ENCODE measurements around the gene CAMLG. TPM values are rescaled to one million over a fixed set of nuclear protein-coding genes. Genes with fewer than 3 reads are reported as not detected.
A peak's percentile ranks its signal among the peaks of the same experiment; 100 is the strongest.
"Not testable (repeated sequence)": the region's sequence is repeated elsewhere in the genome, so short reads cannot be mapped to it uniquely, and the experiment has no call there.

The CAMLG gene
- 10 to 100 TPM; 14.2 to 46.7 (median 19.4) TPM for total RNA-seq
- 10 to 100 TPM; 26.3 to 71.0 (median 44.3) TPM for polyA plus RNA-seq
- long read RNA-seq, donor 1, transcript CAMLG-201 (4 exons, 2,221 nt): major isoform, 7 of 8 reads
- long read RNA-seq, donor 1, partial matches to known transcripts: 0 of 8 reads
- long read RNA-seq, donor 1, other reads (novel, unspliced or antisense): 0 of 8 reads
- long read RNA-seq, donor 2, transcript CAMLG-201 (4 exons, 2,221 nt): major isoform, 11 of 22 reads
- long read RNA-seq, donor 2, partial matches to known transcripts: 7 of 22 reads
- long read RNA-seq, donor 2, other reads (novel, unspliced or antisense): 0 of 22 reads
- long read RNA-seq, donor 3, transcript CAMLG-201 (4 exons, 2,221 nt): major isoform, 7 of 17 reads
- long read RNA-seq, donor 3, partial matches to known transcripts: 7 of 17 reads
- long read RNA-seq, donor 3, other reads (novel, unspliced or antisense): 0 of 17 reads
- long read RNA-seq, donor 4, transcript CAMLG-201 (4 exons, 2,221 nt): major isoform, 6 of 12 reads
- long read RNA-seq, donor 4, partial matches to known transcripts: 5 of 12 reads
- long read RNA-seq, donor 4, other reads (novel, unspliced or antisense): 0 of 12 reads
- long read RNA-seq, donor 5, transcript CAMLG-201 (4 exons, 2,221 nt): major isoform, 20 of 47 reads
- long read RNA-seq, donor 5, partial matches to known transcripts: 24 of 47 reads
- long read RNA-seq, donor 5, other reads (novel, unspliced or antisense): 0 of 47 reads
- long read RNA-seq, donor 6, transcript CAMLG-202 (3 exons, 895 nt): minor isoform, 6 of 55 reads
- long read RNA-seq, donor 6, transcript CAMLG-201 (4 exons, 2,221 nt): major isoform, 15 of 55 reads
- long read RNA-seq, donor 6, partial matches to known transcripts: 28 of 55 reads
- long read RNA-seq, donor 6, other reads (novel, unspliced or antisense): 6 of 55 reads
- long read RNA-seq, donor 7, transcript CAMLG-201 (4 exons, 2,221 nt): major isoform, 16 of 43 reads
- long read RNA-seq, donor 7, partial matches to known transcripts: 18 of 43 reads
- long read RNA-seq, donor 7, other reads (novel, unspliced or antisense): 7 of 43 reads
- long read RNA-seq, donor 8, transcript CAMLG-201 (4 exons, 2,221 nt): major isoform, 14 of 33 reads
- long read RNA-seq, donor 8, partial matches to known transcripts: 10 of 33 reads
- long read RNA-seq, donor 8, other reads (novel, unspliced or antisense): 6 of 33 reads
- long read RNA-seq, donor 9, transcript CAMLG-201 (4 exons, 2,221 nt): major isoform, 7 of 45 reads
- long read RNA-seq, donor 9, transcript CAMLG-202 (3 exons, 895 nt): major isoform, 7 of 45 reads
- long read RNA-seq, donor 9, partial matches to known transcripts: 31 of 45 reads
- long read RNA-seq, donor 9, other reads (novel, unspliced or antisense): 0 of 45 reads
- long read RNA-seq, donor 10, transcript CAMLG-201 (4 exons, 2,221 nt): major isoform, 5 of 7 reads
- long read RNA-seq, donor 10, partial matches to known transcripts: 0 of 7 reads
- long read RNA-seq, donor 10, other reads (novel, unspliced or antisense): 0 of 7 reads

GRCh38 chr5:134738133-134738962 lies at the start of gene CAMLG:
Gene CAMLG, plus strand, starts transcription at chr5:134738548. Its CDS starts 73 bp downstream, at chr5:134738621.
- Histone ChIP-seq H3K4me1 (peaks cover 11 to 46% (median 25%) of the 10 kb centered on the region in 4 donors), H3K36me3 (peaks cover 0 to 21% (median 9%) of the 10 kb centered on the region in 4 donors), H3K4me3 (peak within 1 kb of the TSS; percentile 68 to 84 (median 74)), H3K27me3 (no peaks in the 10 kb centered on the region), H3K9me3 (no peaks in the 10 kb centered on the region), H3K27ac (peak within 1 kb of the TSS; percentile 90 to 95 (median 93))
- intact Hi-C loops (cut with DNase I; ENCODE audit: low total_unique reads): no loop called here
- TF ChIP-seq EP300 (IDR thresholded peaks at IDR 0.05) (no peak), CTCF (IDR thresholded peaks at IDR 0.05) (peak in 3 of 7 experiments; percentile 29 to 65 (median 31)), POLR2AphosphoS5 (IDR thresholded peaks at IDR 0.05) (peak; percentile 95 to 98 (median 96)), POLR2A (IDR thresholded peaks at IDR 0.05) (peak in 2 of 4 donors; percentile 84 to 88)
- peak; percentile 99 to 100 for DNase-seq
- 0% methylated on average over 49 to 66 of the region's 66 CpGs for WGBS, 5 donors

- H3K4me3 ChIP-seq; DNase-seq; intact Hi-C loops (cut with DNase I; ENCODE audit: low total_unique reads); H3K27ac ChIP-seq; H3K9me3 ChIP-seq; H3K27me3 ChIP-seq; H3K4me1 ChIP-seq: not testable (repeated sequence)
- WGBS, 5 donors: 91 to 96% (median 96%) methylated on average over 8 of the region's 8 CpGs
- H3K36me3 ChIP-seq: peaks cover 58 to 100% (median 100%) of the 10 kb centered on the region in 4 donors
These were observed 48.2 kb upstream of the CAMLG start for GRCh38 chr5:134690144-134690543.

DNA sequence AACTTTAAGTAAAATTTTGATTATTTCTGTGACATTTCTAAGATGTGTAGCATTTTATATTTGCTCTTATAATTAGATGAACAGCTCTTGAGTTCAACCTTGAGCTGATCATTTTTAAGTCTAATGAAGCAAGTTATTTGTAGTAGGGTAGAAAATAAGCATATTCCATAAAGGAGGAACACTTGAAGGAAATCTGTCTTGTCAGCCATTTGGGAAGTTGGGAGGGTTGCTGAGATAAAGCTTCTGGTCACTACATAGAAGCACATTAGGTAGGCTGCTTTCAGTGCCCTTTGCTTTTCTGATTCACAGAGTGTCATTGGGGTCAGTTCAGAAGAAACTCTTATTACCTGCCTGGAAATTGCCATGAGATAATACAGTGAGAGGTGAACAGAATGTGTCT lies 45.6 kb upstream of the CAMLG start:
- no peak for DNase-seq
- peaks cover 51 to 99% (median 99%) of the 10 kb centered on the region in 4 donors for H3K36me3 ChIP-seq
- H3K4me3 ChIP-seq: no peak overlapping the region
- H3K27ac ChIP-seq: no peak overlapping the region
- H3K9me3 ChIP-seq: no peaks in the 10 kb centered on the region
- intact Hi-C loops (cut with DNase I; ENCODE audit: low total_unique reads): no loop called here
- H3K4me1 ChIP-seq: no peaks in the 10 kb centered on the region
- H3K27me3 ChIP-seq: no peaks in the 10 kb centered on the region
- no peak for TF ChIP-seq POLR2AphosphoS5 (IDR thresholded peaks at IDR 0.05)
- TF ChIP-seq CTCF (IDR thresholded peaks at IDR 0.05): no peak
- no peak for TF ChIP-seq POLR2A (IDR thresholded peaks at IDR 0.05)
- TF ChIP-seq EP300 (IDR thresholded peaks at IDR 0.05): no peak

GRCh38 chr5:134708301-134708700 lies 30.0 kb upstream of the CAMLG start:
- no peak for TF ChIP-seq EP300 (IDR thresholded peaks at IDR 0.05)
- no peak for TF ChIP-seq POLR2AphosphoS5 (IDR thresholded peaks at IDR 0.05)
- no peak for TF ChIP-seq CTCF (IDR thresholded peaks at IDR 0.05)
- no peak for TF ChIP-seq POLR2A (IDR thresholded peaks at IDR 0.05)
- H3K27ac ChIP-seq: no peak overlapping the region
- DNase-seq: no peak
- WGBS, 5 donors: 82 to 100% (median 97%) methylated on average over 1 of the region's 1 CpG
- H3K4me3 ChIP-seq: no peak overlapping the region
- no peaks in the 10 kb centered on the region for H3K4me1 ChIP-seq
- intact Hi-C loops (cut with DNase I; ENCODE audit: low total_unique reads): no loop called here
- H3K27me3 ChIP-seq: no peaks in the 10 kb centered on the region
- no peaks in the 10 kb centered on the region for H3K9me3 ChIP-seq
- peaks cover 71 to 100% (median 99%) of the 10 kb centered on the region in 4 donors for H3K36me3 ChIP-seq
